Natural killer cell (primary cell): ENCODE measurements around the gene PHACTR2. TPM values are rescaled to one million over a fixed set of nuclear protein-coding genes. Genes with fewer than 3 reads are reported as not detected.

Source experiments
- ATAC-seq, 3 donors: fragments of 150-1000 bp in 2 of 3; fragments of 200-7000 bp in 1 of 3; cut with Tn5 transposase; 1 replicate in 1 of 3; 2 replicates in 2 of 3; pipeline ENCODE4 v1.10.0; 2021; ENCODE audit warnings: mild to moderate bottlenecking in 2 of 3, moderate library complexity in 2 of 3
- DNase-seq, 2 donors: peaks; one replicate each; pipeline versions ENCODE4 v3.0.0 to v3.0.0-alpha.2; 2013 to 2021; ENCODE audit warnings: mixed read lengths in 1 of 2
- H3K27ac ChIP-seq: one replicate; pipeline ENCODE4 v1.5.1; 2013; ENCODE audit warnings: mild to moderate bottlenecking, low read length
- H3K27me3 ChIP-seq: one replicate; pipeline ENCODE4 v1.6.1; 2013; ENCODE audit warnings: low read length; ENCODE audit not compliant: control insufficient read depth, insufficient read depth
- H3K36me3 ChIP-seq: one replicate; pipeline ENCODE4 v1.6.1; 2013; ENCODE audit warnings: low read length; ENCODE audit not compliant: control insufficient read depth, insufficient read depth
- H3K4me1 ChIP-seq: one replicate; pipeline ENCODE4 v1.6.1; 2013; ENCODE audit warnings: low read length; ENCODE audit not compliant: control insufficient read depth, insufficient read depth
- H3K4me3 ChIP-seq: one replicate; pipeline ENCODE4 v1.5.1; 2013; ENCODE audit warnings: low read length
- H3K9me3 ChIP-seq: one replicate; pipeline ENCODE4 v1.6.1; 2013; ENCODE audit warnings: low read length; ENCODE audit not compliant: control insufficient read depth, insufficient read depth
- H3K27ac Mint-ChIP-seq, 2 donors: one replicate each; pipeline ENCODE4 v1.8.0; 2022; ENCODE audit warnings: mild to moderate bottlenecking in 2 of 2, mixed read lengths in 2 of 2, moderate library complexity in 1 of 2
- H3K27me3 Mint-ChIP-seq, 2 donors: one replicate each; pipeline ENCODE4 v1.8.0; 2022; ENCODE audit warnings: low read depth in 2 of 2, mixed read lengths in 2 of 2
- H3K36me3 Mint-ChIP-seq: one replicate; pipeline ENCODE4 v1.8.0; 2022; ENCODE audit warnings: mixed read lengths
- H3K4me1 Mint-ChIP-seq, 2 donors: one replicate each; pipeline ENCODE4 v1.8.0; 2022; ENCODE audit warnings: mixed read lengths in 2 of 2
- H3K4me3 Mint-ChIP-seq: one replicate; pipeline ENCODE4 v1.8.0; 2022; ENCODE audit warnings: mild to moderate bottlenecking, moderate library complexity, mixed read lengths
- H3K9me3 Mint-ChIP-seq, 2 donors: one replicate each; pipeline ENCODE4 v1.8.0; 2022; ENCODE audit warnings: mixed read lengths in 2 of 2
- WGBS: methylation state at CpG from one replicate; pipeline ENCODE4 v1.1.7; 2013; ENCODE audit warnings: missing lambda C conversion rate; ENCODE audit not compliant: insufficient coverage; 5-methylcytosine and 5-hydroxymethylcytosine counted together
- intact Hi-C: fragments of 100-400 bp; cut with micrococcal nuclease; formaldehyde crosslinking; loops from one replicate; pipeline ENCODE4 v1.14.2; 2022
- total RNA-seq, 4 donors: library from RNA; stranded (reverse); fragments of 120-200 nt in 1 of 4; gene quantifications; one replicate each; pipeline versions ENCODE4 v1.2.3 to v1.2.4, GENCODE V29; 2013 to 2022
- TF ChIP-seq, protein P1 (sequence below): fragments of 200-600 bp; IDR thresholded peaks from one replicate; pipeline ENCODE4 v1.8.0; 2022; ENCODE audit warnings: antibody characterized with exemption

The PHACTR2 gene
- total RNA-seq, 3 donors from 2014 or later (not counting 1 experiment from before 2014, with no cell fraction given), result 23.8 to 32.7 (median 24.9) TPM

DNA sequence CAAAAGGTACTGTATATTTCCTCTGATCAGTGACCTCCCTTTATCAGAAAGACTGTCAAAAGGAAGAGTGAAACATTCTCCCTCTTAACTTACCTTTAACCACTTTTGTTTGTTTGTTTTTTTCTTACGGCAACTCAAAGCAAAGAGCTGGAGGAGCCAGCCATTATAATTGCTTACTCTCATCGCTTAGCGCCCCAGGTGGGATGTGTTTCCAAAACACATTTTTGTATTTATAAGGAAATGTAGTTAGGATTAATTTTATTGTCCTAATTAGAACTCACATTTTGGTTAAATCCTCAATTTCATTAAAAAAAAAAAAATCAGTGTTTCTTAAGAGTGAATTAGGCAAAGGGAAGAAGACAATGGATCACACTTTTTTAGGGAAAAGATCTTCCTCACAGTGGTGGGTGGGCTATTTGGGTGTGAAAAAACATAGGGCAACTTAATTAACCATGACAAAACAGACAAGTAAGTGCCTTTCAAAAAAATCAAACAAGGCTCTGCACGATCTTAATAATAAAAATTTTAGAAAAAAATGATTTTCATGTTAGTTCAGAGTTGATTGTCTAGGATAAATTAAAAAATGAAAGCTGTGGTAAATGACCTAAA is 1.2 kb upstream of the PHACTR2 start:
- TF ChIP-seq, protein P1, sequence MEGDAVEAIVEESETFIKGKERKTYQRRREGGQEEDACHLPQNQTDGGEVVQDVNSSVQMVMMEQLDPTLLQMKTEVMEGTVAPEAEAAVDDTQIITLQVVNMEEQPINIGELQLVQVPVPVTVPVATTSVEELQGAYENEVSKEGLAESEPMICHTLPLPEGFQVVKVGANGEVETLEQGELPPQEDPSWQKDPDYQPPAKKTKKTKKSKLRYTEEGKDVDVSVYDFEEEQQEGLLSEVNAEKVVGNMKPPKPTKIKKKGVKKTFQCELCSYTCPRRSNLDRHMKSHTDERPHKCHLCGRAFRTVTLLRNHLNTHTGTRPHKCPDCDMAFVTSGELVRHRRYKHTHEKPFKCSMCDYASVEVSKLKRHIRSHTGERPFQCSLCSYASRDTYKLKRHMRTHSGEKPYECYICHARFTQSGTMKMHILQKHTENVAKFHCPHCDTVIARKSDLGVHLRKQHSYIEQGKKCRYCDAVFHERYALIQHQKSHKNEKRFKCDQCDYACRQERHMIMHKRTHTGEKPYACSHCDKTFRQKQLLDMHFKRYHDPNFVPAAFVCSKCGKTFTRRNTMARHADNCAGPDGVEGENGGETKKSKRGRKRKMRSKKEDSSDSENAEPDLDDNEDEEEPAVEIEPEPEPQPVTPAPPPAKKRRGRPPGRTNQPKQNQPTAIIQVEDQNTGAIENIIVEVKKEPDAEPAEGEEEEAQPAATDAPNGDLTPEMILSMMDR, result no peak
- Mint-ChIP-seq H3K4me1 (peaks cover 15 to 26% of the 10 kb centered on the region in 2 donors), H3K27me3 (peaks cover 12 to 40% of the 10 kb centered on the region in 2 donors), H3K9me3 (no peaks in the 10 kb centered on the region), H3K4me3 (peak overlapping the region; percentile 56), H3K27ac (no peak overlapping the region), H3K36me3 (no peaks in the 10 kb centered on the region)
- H3K4me3 ChIP-seq, result no peak overlapping the region
- no peak overlapping the region for H3K27ac ChIP-seq
- no peak for DNase-seq
- H3K9me3 ChIP-seq, result no peaks in the 10 kb centered on the region
- WGBS, result 75% methylated on average over 1 of the region's 4 CpGs
- intact Hi-C loops, result no loop called here
- H3K27me3 ChIP-seq, result peaks cover 14% of the 10 kb centered on the region
- no peaks in the 10 kb centered on the region for H3K36me3 ChIP-seq
- peaks cover 8% of the 10 kb centered on the region for H3K4me1 ChIP-seq
- no peak for ATAC-seq

- Histone ChIP-seq H3K27ac (no peak overlapping the region), H3K36me3 (no peaks in the 10 kb centered on the region), H3K9me3 (peaks cover 4% of the 10 kb centered on the region), H3K27me3 (peaks cover 14% of the 10 kb centered on the region), H3K4me3 (no peak overlapping the region), H3K4me1 (peaks cover 8% of the 10 kb centered on the region)
- TF ChIP-seq, protein P1, result no peak
- ATAC-seq, result no peak
- Mint-ChIP-seq H3K27ac (peak overlapping the region in 1 of 2 donors; percentile 65), H3K36me3 (no peaks in the 10 kb centered on the region), H3K9me3 (peaks cover 0 to 2% of the 10 kb centered on the region in 2 donors), H3K4me3 (peak overlapping the region; percentile 45), H3K27me3 (peaks cover 14 to 40% of the 10 kb centered on the region in 2 donors), H3K4me1 (peaks cover 19 to 29% of the 10 kb centered on the region in 2 donors)
- 17% methylated on average over 2 of the region's 9 CpGs for WGBS
- no peak for DNase-seq
- intact Hi-C loops, result no loop called here
Measured at GRCh38 chr6:143677577-143677890, 231 bp upstream of the PHACTR2 start.

- H3K4me3 Mint-ChIP-seq, result peak overlapping the region; percentile 88
- H3K9me3 ChIP-seq, result peaks cover 4% of the 10 kb centered on the region
- peaks cover 14% of the 10 kb centered on the region for H3K27me3 ChIP-seq
- TF ChIP-seq, protein P1, result no peak
- H3K36me3 ChIP-seq, result no peaks in the 10 kb centered on the region
- peaks cover 2% of the 10 kb centered on the region in 2 donors for H3K9me3 Mint-ChIP-seq
- H3K4me3 ChIP-seq, result no peak overlapping the region
- H3K27ac Mint-ChIP-seq, result no peak overlapping the region
- intact Hi-C loops, result no loop called here
- peaks cover 21 to 29% of the 10 kb centered on the region in 2 donors for H3K4me1 Mint-ChIP-seq
- DNase-seq, result peak in 1 of 2 donors; percentile 12
- H3K4me1 ChIP-seq, result peaks cover 8% of the 10 kb centered on the region
- ATAC-seq, result no peak
- H3K36me3 Mint-ChIP-seq, result peaks cover 8% of the 10 kb centered on the region
- H3K27me3 Mint-ChIP-seq, result peaks cover 14 to 40% of the 10 kb centered on the region in 2 donors
- no peak overlapping the region for H3K27ac ChIP-seq
- 71% methylated on average over 1 of the region's 3 CpGs for WGBS
Measured at GRCh38 chr6:143679041-143679440, 1.3 kb downstream of the PHACTR2 start.

GRCh38 chr6:143680141-143680540 is 2.4 kb downstream of the PHACTR2 start:
- 94% methylated on average over 4 of the region's 5 CpGs for WGBS
- H3K4me1 ChIP-seq, result peaks cover 8% of the 10 kb centered on the region
- Mint-ChIP-seq H3K9me3 (peaks cover 2% of the 10 kb centered on the region in 2 donors), H3K4me3 (no peak overlapping the region), H3K36me3 (peaks cover 8% of the 10 kb centered on the region), H3K27ac (no peak overlapping the region), H3K4me1 (peaks cover 22 to 29% of the 10 kb centered on the region in 2 donors), H3K27me3 (peaks cover 14 to 40% of the 10 kb centered on the region in 2 donors)
- DNase-seq (no peak), ATAC-seq (no peak)
- H3K4me3 ChIP-seq, result no peak overlapping the region
- H3K27me3 ChIP-seq, result peaks cover 14% of the 10 kb centered on the region
- intact Hi-C loops, result no loop called here
- no peak overlapping the region for H3K27ac ChIP-seq
- H3K9me3 ChIP-seq, result peaks cover 4% of the 10 kb centered on the region
- H3K36me3 ChIP-seq, result no peaks in the 10 kb centered on the region
- TF ChIP-seq, protein P1, result no peak
